HG02759 (cell line): ENCODE data around the gene RPL35A.
"Not testable (repeated sequence)": the region's sequence is repeated elsewhere in the genome, so short reads cannot be mapped to it uniquely, and the experiment has no call there.

Source experiments
- ATAC-seq: cut with Tn5 transposase; IDR thresholded peaks from one replicate; pipeline ENCODE4 v1.9.1; 2021; ENCODE audit warnings: mild to moderate bottlenecking, moderate library complexity; ENCODE audit not compliant: unreplicated experiment

Gene RPL35A

DNA sequence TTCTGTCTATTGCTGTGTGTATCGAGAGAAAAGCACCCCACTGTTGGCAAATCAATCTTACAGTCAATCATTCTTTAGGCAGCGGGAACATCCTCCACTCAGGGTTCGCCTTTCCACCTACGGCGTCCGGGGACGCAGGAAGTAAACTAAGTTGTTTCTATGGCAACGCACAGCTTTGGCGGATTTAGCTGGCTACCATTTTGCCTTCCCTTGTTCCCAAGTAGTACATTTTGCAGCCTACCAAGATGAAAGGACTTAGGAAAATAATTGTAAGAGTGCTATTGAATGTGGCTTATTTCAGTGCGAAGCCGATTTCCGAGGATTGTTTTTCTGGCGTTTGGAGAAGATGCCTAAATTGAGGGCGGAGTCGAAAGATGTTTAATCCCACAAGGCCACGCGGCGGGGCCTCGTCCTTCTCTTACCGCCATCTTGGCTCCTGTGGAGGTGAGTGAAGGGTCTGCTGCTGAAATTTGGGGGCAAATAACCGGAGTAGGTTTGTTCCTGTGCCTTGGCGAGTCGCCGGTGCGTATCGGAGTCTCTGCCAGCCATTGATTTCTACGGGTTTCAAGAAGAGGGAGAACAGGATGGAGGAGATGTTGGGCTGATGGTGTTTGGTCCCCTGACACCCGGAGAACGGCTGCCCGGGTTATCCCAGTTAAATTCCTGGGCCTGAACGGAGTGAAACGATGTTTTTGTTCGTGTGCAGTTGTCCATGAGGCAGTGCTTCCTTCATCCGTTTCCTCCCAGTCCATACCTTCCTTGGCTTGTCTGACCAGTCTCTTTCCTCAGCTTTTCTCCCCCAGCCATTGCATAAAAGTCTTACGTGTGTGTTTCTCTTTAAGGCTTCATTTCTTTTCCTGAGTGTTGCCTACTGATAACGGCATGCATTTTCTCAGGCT lies at the start of gene RPL35A:
RPL35A (plus strand) TSS at position 413 of the 899 bp plus-strand sequence. CDS start 778 bp downstream, outside the sequence.
- peak; percentile 91 for ATAC-seq

DNA sequence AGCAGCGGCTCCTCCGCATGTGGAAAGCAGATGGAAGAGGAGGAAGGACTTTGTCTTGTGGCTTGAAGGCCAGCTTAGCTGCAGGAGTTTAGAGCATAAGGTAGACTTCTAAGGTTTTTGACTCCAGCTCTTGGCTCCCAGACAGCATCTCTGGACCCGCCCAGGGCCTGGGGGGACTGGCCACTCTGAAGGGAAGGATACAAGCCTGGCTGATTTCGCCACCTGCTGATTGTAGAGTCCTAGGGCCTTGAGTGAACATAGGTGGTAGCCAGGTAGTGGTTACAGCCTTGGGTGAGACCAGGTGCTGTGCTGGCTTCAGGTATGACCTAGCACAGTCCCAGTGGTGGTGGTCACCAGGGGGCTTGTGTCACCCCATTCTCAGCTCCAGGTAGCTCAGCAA lies 48.4 kb upstream of the RPL35A start:
- ATAC-seq = no peak

DNA sequence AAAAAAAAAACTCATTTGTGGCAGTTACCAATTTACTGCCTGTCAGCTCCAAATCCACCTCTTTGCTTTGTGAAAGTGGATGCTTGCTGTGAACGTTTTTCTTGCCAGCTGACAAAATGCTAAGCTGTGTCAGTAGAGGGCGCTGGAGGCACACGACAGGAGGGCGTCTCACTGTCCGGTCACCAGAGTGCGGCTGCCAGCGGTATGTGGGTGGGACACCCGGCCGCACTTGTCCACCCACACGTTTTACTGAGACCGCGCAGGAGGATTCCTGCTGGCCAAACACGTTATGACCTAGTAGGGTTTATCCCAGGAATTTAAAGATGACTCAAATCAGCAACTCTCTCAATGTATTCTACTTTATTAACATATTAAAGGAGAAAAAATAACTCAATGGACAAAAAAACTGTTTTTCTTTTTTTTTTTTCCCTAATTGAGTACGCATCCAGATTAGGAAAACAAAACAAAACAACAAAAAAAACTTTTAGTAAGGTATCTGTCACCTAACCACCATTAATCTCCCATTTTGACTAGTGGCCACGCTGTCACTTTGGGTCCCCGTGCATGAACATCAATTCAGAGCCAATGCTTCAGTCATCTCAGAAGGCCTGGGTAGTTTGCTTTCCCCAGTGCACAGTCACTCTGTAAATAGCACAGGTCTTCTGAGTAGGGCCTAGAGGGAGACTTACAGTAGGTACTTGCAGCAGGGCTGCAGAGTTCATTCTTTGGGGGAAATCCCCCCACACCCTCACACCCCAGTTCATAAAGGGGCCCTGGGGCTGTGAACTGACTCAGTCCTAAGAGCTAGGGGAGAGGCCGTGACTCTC lies 43.8 kb upstream of the RPL35A start:
- peak; percentile 92 for ATAC-seq

DNA sequence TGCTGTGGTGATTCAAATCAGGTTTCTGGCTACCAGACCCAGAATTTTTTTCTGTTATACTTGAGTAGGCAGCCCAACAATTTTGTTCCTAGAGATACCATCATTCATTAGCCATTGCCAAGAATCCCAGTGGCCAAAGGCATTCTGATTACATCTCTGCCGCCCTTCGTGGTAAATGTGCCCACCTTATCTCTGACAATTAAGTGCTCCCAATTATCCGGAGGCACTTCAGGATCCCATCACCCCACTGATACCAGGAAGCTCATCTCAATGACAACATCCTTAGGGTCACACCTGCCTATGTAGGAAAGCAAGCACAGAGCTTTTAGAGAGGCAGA lies 43.2 kb upstream of the RPL35A start:
- ATAC-seq = no peak

DNA sequence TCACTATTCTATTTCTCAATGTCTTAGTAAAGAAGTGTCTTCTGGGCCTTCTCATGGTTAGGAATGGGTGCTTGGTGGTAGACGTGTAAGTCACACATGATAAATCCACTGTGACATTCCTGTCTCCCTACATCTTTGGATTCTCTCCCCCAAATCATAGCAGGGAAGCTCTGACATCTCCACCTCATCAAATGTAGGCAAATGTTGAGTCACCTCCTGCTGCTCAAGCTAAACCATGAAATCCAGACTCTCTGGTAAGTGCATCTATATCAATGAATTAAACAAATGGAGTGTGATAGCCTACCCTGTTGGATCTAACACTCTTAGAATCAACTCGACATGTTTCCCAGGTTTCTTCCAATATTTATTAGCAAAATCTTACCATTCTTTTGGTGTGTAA lies 42.8 kb upstream of the RPL35A start:
- ATAC-seq = no peak

DNA sequence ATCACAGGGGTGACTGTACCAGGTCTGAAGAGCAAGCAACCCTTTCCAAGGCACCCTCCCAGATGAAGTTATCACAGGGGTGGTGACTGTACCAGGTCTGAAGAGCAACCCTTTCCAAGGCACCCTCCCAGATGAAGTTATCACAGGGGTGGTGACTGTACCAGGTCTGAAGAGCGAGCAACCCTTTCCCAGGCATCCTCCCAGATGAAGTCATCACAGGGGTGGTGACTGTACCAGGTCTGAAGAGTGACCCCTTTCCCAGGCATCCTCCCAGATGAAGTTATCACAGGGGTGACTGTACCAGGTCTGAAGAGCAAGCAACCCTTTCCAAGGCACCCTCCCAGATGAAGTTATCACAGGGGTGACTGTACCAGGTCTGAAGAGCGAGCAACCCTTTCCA lies 41.4 kb upstream of the RPL35A start:
- not testable (repeated sequence) for ATAC-seq

DNA sequence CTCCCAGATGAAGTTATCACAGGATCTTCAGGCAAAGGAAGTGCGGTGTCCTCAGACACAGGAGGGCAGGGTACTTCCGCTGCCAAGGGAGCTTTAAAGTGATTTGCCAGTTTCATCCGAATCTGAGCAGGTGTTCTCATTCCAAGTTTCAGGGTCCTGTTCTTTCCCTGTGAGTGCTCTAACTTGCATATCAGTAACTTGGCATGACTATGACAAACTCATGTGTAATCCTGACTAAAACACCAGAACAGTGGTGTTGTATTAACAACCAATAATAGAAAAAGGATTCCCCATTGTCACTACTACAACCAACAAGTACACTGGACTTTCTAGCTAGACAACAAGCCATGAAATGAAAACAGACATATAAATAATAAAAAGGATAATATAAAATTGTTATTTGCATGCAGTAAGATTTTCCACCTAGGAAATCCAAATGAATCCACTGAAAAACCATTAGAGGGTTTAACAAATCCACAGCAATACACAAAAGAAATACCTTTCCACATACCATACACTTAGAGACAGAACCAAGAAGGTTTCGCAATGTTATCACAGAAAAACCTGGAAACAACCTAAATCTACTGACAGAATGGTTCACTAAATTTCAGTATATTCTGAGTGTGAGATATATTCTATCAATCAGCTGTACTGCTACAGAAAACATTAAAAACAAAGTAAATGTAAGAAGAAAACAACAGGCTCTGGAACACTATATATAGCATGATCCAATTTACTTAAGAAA lies 40.9 kb upstream of the RPL35A start:
- ATAC-seq = no peak

DNA sequence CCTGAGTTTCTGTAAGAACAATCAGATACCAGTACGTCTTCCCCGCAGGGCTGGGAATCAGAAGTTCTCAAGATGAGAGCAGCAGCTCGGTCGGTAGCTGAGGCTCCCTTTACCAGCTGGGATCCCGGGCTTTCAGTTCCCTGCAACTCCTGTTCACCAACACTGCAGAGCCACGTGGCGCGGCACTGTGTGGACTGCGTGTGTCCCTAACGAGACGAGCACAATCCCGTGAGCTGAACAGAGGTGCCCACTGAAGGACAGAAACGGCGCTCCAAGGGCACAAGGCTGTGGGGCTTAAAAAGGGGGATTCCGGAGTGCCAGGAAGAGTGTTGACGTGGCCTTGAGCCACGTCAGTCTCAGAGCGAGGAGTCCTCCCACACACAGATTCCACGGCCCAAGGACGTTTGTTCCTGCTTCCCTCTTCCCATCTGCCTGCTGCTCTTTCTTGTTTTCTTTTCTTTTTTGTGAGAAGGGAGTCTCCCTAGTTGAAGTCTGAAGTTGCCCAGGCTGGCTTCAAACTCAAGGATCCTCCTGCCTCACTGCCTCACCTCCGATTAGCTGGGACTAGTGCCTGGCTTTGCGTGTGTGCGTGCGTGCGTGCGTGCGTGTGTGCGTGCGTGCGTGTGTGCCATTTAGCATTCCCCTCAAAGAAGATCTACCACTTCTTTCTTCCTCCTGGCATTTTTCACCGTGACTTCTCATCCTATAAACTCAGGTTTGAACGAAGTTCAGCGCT lies 37.1 kb upstream of the RPL35A start:
- ATAC-seq = no peak

DNA sequence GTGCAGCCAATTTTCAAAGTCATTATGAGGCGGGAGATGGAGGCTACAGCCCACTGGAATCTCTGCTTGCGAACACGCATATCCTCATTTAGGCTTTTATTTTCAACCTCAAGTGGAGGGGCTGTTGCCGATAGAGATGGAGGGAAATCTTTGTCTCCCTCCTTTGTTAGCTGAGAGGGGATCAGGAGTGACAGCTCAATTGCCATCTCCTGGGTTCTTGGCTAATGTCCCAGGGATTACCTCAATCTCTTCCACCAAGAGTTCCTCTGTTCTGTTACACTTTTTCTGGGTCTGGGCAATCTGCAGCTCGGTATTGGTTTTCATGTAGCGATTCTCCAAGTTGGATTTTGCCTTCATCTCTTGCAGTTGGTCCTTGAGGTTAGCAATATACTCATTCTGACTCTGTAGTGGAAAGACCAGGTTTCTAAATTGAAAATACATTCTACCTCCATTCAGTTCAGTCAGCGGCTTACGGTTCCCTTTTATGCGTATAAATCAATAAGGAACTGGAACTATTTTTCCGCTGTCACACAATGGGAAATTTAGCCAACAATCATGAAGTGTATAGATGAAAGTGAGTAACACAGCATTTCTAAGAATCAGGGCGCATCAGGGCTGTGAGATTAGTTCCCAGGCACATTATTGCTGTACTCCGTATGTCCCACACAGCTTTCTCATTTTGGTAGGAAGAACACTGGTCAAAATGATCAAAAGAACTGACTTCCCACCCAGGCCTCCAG lies 36.2 kb upstream of the RPL35A start:
- no peak for ATAC-seq

DNA sequence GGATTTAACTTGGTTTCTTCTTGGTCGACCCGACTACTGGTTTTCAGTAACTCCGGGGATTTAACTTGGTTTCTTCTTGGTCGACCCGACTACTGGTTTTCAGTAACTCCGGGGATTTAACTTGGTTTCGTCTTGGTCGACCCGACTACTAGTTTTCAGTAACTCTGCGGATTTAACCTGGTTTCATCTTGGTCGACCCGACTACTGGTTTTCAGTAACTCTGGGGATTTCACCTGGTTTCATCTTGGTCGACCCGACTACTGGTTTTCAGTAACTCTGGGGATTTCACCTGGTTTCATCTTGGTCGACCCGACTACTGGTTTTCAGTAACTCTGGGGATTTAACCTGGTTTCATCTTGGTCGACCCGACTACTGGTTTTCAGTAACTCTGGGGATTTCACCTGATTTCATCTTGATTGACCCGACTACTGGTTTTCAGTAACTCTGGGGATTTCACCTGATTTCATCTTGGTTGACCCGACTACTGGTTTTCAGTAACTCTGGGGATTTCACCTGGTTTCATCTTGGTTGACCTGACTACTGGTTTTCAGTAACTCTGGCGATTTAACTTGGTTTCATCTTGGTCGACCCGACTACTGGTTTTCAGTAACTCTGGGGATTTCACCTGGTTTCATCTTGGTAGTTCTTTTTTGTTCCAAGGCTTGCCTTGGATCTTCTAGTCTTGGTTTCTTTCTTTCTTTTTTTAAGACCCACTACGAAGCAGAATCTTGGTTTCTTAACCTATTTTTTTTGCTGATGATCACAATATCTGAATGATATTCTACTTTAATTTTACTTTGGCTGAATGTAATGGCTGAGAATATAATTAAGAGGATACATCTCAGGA lies 28.3 kb upstream of the RPL35A start:
- ATAC-seq = not testable (repeated sequence)

DNA sequence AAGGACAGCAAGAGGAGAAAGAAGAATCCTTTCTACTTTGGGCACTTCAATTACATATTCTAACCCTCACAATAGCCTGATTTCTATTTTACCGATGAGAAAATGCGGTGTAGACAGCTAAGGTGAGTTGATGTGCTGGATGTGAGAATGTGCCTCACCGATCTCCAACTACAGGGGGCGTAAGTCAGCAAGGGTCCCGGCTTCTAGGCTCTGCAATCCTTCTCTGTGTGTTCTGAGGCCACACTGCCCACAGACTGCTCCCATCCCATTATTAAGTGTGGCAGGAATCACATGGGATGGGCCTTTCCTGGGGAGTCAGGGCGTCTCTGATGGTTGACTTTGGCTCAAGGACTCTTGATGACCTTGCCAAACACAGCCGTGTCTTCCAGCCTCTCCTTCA lies 23.6 kb upstream of the RPL35A start:
- ATAC-seq = no peak

DNA sequence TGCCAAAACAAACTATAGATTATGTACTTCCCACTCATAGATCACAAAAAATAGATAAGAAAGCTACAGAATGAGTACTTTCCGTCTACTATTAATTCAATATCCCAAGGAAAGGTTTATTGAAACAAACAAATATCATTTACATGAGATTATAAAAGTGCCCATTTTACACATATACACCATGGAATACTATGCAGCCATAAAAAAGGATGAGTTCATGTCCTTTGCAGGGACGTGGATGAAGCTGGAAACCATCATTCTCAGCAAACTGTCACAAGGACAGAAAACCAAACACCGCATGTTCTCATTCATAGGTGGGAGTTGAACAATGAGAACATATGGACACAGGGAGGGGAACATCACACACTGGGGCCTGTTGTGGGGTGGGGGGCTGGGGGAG lies 22.4 kb upstream of the RPL35A start:
- not testable (repeated sequence) for ATAC-seq

DNA sequence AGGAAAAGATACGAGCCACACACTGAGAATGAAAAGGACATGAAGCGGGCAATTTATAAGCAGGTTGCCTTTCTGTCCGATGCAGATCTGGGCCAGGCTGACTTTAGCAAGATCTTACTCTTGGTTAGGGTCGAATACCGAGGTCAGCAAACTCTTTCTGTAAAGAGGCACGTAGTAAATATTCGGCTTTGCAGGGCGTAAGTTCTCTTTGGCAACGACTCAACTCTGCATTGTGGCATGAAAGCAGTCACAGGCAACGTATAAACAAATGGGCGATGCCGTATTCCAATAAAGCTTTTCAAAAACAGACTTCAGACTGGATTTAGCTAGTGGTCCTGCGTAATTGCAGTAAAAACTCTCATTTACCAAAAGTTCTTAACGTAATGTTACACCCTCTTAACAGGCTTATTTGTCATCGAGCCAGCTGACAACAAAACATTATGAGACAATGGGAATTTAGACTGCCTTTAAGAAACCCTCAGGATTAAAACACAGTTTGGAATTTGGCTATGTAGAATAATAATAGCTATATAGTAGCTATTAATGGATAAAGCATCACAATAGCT lies 13.1 kb upstream of the RPL35A start:
- ATAC-seq = no peak

DNA sequence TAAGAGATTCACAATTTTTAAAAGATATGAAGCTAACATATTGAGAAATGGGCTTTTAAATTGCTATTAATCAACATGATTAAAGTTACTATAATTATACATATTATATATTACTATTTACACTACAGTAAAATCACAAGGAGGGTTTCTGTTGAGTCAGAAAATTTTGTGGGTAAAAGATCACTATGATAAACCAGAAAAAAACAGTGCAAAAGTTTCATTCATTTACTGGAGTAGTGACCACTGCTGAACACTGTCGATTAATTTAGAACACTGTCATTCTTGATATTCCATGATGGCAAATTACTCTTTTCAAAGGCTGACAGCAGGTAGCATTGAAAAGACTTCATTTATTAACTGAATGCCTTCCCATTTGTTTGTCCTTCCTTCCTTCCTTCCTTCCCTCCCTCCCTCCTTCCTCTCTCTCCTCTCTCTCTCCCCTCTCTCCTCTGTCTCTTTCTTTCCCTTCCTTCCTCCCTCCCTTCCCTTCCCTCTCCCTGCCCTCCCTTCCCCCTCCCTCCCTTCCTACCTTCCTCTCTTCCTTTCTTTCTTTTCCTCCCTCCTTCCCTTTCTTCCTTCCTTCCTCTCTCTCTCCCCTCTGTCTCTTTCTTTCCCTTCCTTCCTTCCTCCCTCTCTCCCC lies 9.1 kb upstream of the RPL35A start:
- no peak for ATAC-seq

DNA sequence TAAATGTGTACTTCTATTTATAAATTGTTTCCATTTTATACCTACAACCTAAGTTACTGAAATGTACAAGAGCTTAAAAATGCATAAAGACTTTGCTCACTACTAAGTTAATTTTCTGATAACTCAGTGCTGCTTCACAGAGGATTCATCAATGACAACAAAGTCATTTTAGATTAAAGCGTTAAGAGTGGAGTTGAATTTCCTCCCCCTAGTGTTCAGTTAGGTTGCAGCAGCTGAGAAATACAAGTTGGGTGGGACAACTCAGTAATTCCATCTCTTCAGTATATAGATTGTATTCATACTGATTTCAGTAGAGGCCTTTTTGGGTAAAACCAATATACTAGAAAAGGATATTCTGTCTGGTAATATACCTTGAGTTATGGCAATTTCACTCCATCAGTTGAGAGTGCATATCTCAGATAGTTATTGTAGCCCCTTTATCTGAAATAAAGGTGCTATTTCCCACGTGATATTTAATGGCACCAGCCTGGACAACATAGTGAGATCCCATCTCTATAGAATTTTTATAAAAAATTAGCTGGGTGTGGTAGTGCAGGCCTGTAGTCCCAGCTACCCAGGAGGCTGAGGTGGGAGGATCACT lies 6.9 kb upstream of the RPL35A start:
- no peak for ATAC-seq

DNA sequence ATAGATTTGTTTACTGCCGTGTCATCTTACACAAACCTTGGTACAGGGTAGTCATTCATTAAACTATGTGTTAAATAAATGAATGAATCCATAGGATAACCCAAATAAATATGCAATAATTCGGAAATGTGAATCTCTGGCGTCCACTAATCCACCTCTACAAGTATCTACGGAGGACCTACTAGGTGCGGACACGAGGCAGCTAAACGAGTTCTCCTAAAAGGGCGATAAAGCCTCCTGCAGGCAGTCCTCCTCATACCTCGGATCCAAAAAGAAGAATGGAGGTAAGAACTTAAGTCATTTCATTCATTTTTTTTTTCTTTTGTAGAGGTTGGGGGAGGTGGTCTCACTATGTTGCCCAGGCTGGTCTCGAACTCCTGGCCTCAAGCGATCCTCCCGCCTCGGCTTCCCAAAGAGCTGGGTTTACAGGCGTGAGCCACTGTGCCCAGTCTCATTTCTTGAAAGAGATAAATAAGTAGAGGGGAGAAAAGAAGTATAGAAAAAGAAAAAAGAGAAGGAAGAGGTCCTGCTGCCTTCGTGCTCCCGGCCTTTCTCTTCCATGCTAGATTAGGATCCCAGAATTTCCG lies 706 bp upstream of the RPL35A start:
- ATAC-seq = no peak

DNA sequence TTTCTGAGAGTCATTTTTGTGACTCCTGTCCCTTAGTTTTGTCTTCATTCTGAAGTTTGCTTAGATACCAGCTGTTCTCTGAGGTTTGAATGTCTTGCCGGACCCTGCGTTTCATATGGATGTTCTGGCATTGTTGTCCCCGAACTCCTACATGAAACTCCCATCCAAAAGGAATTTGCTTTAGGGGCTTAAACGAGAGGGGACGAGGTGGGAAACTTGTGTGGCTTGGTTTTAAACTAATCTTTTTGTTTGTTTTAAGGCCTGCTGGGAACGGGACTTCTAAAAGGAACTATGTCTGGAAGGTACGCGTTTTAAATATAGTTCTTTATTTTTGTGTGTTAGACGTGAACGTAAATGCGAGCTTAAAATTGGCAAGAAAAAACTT lies 679 bp downstream of the RPL35A start:
- ATAC-seq = no peak
